Right forelimb (tissue), 1 donor: ENCODE measurements around the gene APOC3.
"Not testable (repeated sequence)": the region's sequence is repeated elsewhere in the genome, so short reads cannot be mapped to it uniquely, and the experiment has no call there.

ENCODE experiments used
- DNase-seq: peaks from one replicate; pipeline ENCODE4 v3.0.0-alpha.2; 2018

Gene APOC3

GRCh38 chr11:116829525-116830183 lies at the start of gene APOC3:
Gene APOC3, plus strand, starts transcription at chr11:116829907. Its CDS starts 676 bp downstream, at chr11:116830583.
- DNase-seq = no peak

GRCh38 chr11:116782728-116783127 lies 47.0 kb upstream of the APOC3 start:
- no peak for DNase-seq

- DNase-seq = no peak
Observed at GRCh38 chr11:116786326-116786725, 43.4 kb upstream of the APOC3 start.

- no peak for DNase-seq
Observed at GRCh38 chr11:116786966-116787365, 42.7 kb upstream of the APOC3 start.

GRCh38 chr11:116787436-116787785 lies 42.3 kb upstream of the APOC3 start:
- DNase-seq = no peak

GRCh38 chr11:116787786-116788486 lies 41.8 kb upstream of the APOC3 start, which contains the start of gene ZPR1:
Gene ZPR1, minus strand, starts transcription at chr11:116788023. Its CDS starts 33 bp downstream, at chr11:116787990.
- DNase-seq = peak; percentile 93

GRCh38 chr11:116788534-116788933 lies 41.2 kb upstream of the APOC3 start:
- DNase-seq = no peak

- DNase-seq = no peak
Observed at GRCh38 chr11:116788975-116789374, 40.7 kb upstream of the APOC3 start.

GRCh38 chr11:116790167-116791001 lies 39.3 kb upstream of the APOC3 start:
- no peak for DNase-seq

- peak; percentile 79 for DNase-seq
Observed at GRCh38 chr11:116791002-116791812, 38.5 kb upstream of the APOC3 start.

- DNase-seq = no peak
Observed at GRCh38 chr11:116791813-116792143, 37.9 kb upstream of the APOC3 start, which contains the start of gene APOA5. Gene APOA5, minus strand, starts transcription at chr11:116791879. Its CDS starts 19 bp downstream, at chr11:116791860.

GRCh38 chr11:116792144-116792868 lies 37.4 kb upstream of the APOC3 start:
- DNase-seq = no peak

- no peak for DNase-seq
Observed at GRCh38 chr11:116792869-116793771, 36.6 kb upstream of the APOC3 start.

- DNase-seq = no peak
Observed at GRCh38 chr11:116793772-116794097, 36.0 kb upstream of the APOC3 start.

GRCh38 chr11:116794851-116795250 lies 34.9 kb upstream of the APOC3 start:
- no peak for DNase-seq

- no peak for DNase-seq
Observed at GRCh38 chr11:116796548-116796947, 33.2 kb upstream of the APOC3 start.

GRCh38 chr11:116797816-116798215 lies 31.9 kb upstream of the APOC3 start:
- DNase-seq = no peak

- no peak for DNase-seq
Observed at GRCh38 chr11:116798368-116798767, 31.3 kb upstream of the APOC3 start.

GRCh38 chr11:116800610-116801009 lies 29.1 kb upstream of the APOC3 start:
- DNase-seq = no peak

GRCh38 chr11:116801662-116802061 lies 28.0 kb upstream of the APOC3 start:
- DNase-seq = not testable (repeated sequence)

- DNase-seq = no peak
Observed at GRCh38 chr11:116804001-116804400, 25.7 kb upstream of the APOC3 start.
